CD4-positive, alpha-beta T cell treated with Interleukin-17A for 4 hours (primary cell): ENCODE data around the gene MSGN1.

Experiments used
- DNase-seq: peaks from one replicate; pipeline ENCODE4 v3.0.0-alpha.2; 2020; ENCODE audit warnings: mixed read lengths

The MSGN1 gene, protein sequence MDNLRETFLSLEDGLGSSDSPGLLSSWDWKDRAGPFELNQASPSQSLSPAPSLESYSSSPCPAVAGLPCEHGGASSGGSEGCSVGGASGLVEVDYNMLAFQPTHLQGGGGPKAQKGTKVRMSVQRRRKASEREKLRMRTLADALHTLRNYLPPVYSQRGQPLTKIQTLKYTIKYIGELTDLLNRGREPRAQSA

DNA sequence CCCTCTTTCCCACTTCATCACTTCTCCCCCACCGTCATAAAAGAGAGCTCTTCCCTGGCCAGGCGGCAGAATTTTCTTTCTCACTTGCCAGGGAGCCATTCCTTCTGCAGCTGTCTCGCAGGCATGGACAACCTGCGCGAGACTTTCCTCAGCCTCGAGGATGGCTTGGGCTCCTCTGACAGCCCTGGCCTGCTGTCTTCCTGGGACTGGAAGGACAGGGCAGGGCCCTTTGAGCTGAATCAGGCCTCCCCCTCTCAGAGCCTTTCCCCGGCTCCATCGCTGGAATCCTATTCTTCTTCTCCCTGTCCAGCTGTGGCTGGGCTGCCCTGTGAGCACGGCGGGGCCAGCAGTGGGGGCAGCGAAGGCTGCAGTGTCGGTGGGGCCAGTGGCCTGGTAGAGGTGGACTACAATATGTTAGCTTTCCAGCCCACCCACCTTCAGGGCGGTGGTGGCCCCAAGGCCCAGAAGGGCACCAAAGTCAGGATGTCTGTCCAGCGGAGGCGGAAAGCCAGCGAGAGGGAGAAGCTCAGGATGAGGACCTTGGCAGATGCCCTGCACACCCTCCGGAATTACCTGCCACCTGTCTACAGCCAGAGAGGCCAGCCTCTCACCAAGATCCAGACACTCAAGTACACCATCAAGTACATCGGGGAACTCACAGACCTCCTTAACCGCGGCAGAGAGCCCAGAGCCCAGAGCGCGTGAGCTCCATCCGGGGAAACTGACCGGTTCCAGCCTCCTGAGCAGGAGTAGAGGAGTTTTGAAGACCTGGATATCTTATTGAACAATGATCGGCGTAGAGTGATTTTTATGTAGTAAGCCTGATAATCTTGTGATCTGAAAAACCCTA, at the start of gene MSGN1:
MSGN1 (plus strand) TSS at position 65 of the 850 bp plus-strand sequence; CDS start at position 124, 59 bp downstream.
- DNase-seq, result no peak

DNA sequence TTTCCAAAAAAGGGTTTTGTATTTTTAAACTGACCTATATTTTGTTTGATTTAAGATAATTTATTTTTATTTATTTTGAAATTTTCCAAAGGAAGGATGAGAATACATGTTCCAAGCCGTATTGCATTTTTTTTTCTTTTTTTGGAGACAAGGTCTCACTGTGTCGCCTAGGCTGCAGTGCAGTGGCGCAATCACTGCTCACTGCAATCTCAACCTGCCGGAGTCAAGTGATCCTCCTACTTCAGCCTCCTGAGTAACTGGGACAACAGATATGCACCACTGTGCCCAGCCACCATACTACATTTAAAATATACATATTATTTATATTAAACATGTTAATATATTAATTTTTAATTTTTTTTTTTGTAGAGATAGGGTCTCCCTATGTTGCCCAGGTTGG, 47.4 kb upstream of the MSGN1 start:
- no peak for DNase-seq

GRCh38 chr2:17771956-17772355, 44.3 kb upstream of the MSGN1 start:
- no peak for DNase-seq

DNA sequence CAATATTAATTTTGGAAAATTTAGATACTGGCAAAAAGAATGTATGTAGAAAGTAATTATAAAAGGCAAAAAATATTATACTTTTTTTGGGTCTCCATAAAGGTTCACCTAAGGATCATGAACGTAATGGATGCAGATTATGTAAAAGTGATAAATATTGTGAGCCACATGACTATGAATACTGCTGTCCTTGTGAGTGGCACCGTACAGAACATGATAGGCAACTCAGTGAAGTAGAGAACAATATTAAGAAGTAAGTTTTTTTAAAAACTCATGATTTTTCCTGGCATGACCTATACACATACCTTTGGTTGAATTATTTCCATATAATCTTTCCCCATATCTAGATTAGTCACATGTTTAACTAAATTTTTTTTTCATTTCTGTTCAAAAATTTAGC, 43.7 kb upstream of the MSGN1 start:
- no peak for DNase-seq

DNA sequence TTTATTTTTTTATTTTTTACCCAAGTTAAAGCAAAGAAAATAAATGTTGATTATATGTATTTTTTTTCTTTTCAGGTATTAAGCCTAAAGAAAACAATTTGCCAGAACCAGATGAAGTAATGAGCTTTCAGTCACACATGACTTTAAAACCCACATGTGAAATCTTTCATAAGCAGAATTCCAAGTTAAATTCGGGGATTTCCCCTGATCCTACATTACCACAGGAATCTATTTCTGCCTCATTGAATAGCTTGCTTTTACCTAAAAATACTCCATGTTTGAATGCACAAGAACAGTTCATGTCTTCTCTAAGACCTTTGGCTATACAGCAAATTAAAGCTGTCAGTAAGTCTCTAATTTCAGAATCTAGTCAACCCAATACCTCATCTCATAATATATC, 35.7 kb upstream of the MSGN1 start:
- no peak for DNase-seq

GRCh38 chr2:17781482-17781881, 34.8 kb upstream of the MSGN1 start:
- no peak for DNase-seq

GRCh38 chr2:17786727-17787126, 29.5 kb upstream of the MSGN1 start:
- no peak for DNase-seq

GRCh38 chr2:17788773-17789172, 27.5 kb upstream of the MSGN1 start:
- no peak for DNase-seq

DNA sequence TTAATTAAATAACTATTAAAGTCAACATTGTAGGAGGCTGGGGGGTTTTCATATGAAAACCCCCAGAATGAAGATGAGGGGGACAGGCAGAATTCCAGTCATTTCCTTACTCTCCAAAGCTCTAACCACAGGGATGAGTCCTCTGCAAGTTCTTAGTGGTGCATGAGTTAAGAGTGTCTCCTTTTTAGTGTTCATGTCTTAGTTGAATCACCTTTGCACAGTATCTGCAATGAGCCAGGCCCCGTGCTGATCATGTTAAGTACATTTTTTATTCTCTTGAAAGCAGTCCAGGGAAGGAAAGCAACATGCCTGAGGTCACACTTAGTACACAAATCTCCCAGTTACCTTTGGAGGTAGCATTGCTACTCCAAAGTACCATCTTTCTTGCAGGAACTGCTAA, 25.7 kb upstream of the MSGN1 start:
- no peak for DNase-seq

DNA sequence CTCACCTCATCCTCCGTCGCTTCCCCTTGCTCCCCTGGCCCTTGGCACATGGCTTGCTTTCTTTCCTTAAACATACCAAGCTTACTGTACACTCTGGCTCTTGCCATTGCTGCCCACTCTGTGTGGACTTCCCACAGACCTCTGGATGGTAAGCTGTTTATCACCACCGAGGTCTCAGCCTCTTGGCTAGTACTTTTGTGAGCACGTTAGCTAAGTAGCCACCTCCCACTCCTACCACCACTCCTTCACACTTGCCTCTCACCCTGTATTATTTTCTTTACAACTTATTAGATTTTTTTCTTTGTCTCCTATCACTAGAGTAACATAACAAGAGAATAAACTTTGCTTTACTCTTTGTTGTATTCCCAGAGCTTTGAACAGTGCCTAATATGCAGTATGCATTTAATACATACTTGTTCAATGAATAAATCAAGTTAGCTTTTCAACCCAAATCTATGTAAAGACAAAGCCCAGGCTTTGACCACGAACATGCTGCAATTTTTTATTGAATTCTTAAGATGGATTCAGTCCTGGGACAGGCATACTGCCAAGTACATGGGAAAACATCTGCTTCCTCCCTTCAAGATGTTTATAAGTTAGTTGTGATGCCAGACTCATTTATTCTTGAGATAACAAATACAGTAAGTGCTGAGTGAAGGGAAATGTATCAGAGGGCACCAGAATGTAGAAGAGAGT, 25.0 kb upstream of the MSGN1 start:
- DNase-seq, result no peak

- no peak for DNase-seq
Observed at GRCh38 chr2:17791817-17792130, 24.5 kb upstream of the MSGN1 start.

DNA sequence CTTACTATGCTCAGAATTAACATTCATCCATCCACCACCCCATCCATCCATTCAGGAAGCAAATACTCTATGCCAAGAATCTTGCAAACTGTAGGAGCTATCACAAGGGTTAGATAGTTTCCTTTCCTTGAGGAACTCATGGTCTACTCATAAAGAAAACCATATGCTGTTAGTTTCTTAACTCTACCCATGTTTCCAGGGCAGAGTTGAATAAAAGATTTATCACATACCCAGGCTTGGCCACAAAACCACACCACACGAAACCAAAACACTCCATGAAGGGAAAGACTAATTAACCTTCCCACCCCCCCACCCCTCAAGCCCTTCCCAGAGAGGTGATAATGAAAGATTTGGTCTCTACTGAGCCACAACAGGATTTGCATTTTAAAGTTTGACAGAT, 23.7 kb upstream of the MSGN1 start:
- DNase-seq, result no peak

GRCh38 chr2:17793296-17793695, 23.0 kb upstream of the MSGN1 start:
- no peak for DNase-seq

- no peak for DNase-seq
Observed at GRCh38 chr2:17793803-17794354, 22.4 kb upstream of the MSGN1 start.

GRCh38 chr2:17795309-17795708, 21.0 kb upstream of the MSGN1 start:
- DNase-seq, result no peak

- DNase-seq, result no peak
Observed at GRCh38 chr2:17798338-17798737, 17.9 kb upstream of the MSGN1 start.

GRCh38 chr2:17799301-17800120, 16.7 kb upstream of the MSGN1 start:
- DNase-seq, result no peak

- no peak for DNase-seq
Observed at GRCh38 chr2:17800219-17800618, 16.0 kb upstream of the MSGN1 start.

DNA sequence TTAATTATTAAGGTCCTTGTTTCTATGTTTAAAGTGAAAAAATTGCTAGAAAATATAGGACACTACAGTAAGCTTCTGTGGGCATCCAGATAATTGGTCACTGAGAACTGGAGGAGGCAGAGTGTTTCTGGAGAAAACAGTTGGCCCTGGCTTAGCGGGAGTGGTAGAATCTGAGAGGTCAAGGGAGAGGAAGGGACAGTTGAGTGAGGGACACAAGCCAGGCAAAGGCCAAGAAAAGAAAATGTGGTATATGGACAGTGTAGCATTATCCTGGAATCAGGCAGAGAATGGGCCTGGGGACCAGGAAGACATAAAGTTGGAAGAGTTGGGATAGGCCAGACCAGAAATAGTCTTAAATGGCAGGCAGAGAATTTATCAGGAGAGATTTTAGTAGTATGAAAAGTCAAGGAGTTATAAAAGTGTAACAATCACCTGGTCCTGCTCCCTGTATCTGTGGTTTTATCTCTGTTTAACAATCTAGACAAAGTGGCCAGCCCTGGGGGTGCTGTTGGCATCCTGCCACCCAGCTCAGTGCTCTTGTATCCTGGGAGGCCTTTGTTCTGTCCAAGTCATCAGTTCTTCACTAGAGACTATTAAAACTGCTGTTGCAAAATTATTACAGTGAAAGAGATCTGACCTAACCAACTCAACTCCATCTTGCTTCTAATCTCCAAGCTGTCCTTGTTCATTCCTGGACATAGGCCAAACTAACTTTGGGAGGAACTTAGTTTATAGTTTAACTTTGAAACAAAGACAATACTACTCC, 15.4 kb upstream of the MSGN1 start:
- no peak for DNase-seq

DNA sequence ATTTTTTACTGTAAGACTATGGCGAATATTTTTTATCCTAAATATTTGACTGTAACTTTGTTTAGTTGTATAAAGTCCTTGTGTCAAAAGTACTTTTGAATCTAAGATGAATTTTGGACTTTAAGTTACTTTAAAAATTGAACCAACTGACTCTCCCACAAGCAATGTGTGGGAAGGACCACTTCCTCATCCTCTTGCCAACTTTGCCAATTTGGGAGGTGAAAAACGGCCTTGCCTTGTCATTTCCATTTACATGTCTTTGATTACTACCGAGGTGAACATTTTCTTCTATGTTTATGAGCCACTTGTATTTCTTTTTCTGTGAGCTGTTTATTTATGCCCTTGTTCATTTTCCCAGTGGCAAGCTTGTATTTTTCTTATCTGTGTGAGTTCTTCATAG, 12.8 kb upstream of the MSGN1 start:
- DNase-seq, result no peak

DNA sequence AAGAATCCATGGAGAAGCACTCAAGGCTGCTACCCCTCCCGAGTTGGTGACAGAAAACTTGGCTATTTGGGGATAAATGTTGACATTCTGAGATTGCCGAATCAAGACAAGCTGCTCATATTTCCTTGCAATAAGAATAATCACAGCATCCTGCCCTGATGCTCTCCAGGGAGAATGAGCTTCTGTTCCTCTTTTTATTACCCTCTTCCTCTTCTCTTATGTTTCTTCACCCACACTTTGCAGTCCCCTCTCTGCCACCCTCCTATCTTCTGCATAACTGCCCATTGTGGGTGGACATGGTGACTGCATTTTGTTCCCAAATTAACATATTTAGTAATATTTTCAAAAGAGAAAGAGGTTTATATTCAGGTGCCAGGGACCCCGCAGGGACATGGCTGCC, 11.9 kb upstream of the MSGN1 start:
- DNase-seq, result no peak

DNA sequence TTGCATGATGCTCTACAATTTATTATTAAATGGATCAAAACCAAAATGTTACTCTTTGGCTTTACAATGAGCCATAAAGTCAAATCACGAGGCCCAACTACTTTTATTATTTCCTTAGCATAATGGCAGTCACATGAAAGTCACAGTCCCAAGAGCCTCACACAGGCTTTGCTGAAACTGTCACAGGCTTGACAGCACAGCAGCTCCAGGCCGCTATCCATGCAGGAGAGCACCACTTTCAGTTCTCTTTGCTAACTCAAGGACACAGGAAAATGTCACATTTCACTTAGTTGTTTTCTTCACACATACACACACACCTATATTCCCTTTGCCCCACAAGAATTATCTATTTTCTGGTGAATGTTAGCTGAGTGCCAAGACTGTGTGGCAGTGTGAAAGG, 11.1 kb upstream of the MSGN1 start:
- DNase-seq, result no peak
